Testis (tissue), 2 donors: ENCODE measurements around the gene CENPX.

Experiments used
- POLR2A ChIP-seq: fragments of 450-650 bp; IDR thresholded peaks from one replicate; pipeline ENCODE4 v1.6.1; 2017; ENCODE audit warnings: antibody characterized with exemption, mild to moderate bottlenecking, moderate library complexity
- TF ChIP-seq, protein P1 (sequence below), 3 experiments: fragments of 450-650 bp in 2 of 3; fragments of 200-600 bp in 1 of 3; sonication (generic) in 1 of 3; IDR thresholded peaks; one replicate each; pipeline ENCODE4 v1.5.1; 2016 to 2019; ENCODE audit warnings: antibody characterized with exemption in 3 of 3, mild to moderate bottlenecking in 2 of 3, moderate library complexity in 1 of 3

DNA sequence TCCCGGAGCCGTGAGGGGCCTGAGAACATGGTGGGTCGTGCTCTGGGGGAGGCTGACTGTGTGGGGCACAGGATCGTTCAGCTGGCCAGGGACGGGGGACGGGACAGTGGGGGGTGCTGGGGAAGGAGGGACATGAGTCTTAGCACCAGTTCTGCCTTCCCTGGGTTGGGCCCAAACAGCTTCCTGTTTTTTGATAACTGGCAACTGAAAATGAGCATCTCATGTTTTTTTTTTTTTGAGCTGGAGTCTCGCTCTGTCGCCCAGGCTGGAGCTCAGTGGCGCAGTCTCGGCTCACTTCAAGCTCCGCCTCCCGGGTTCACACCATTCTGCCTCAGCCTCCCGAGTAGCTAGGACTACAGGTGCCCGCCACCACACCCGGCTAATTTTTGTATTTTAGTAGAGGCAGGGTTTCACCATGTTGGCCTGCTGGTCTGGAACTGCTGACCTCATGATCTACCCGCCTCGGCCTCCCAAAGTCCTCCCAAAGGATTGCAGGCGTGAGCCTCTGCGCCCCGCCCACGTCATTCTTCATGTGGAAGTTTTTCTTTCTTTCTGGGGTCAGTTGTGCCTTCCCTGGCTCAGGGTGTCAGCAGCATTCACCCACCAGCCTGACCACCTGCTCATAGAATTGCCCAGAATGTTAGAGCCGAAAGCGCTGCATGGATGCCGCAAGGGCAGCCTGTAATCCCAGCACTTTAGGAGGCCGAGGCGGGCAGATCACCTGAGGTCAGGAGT, 38.9 kb downstream of the CENPX start:
- TF ChIP-seq, protein P1, sequence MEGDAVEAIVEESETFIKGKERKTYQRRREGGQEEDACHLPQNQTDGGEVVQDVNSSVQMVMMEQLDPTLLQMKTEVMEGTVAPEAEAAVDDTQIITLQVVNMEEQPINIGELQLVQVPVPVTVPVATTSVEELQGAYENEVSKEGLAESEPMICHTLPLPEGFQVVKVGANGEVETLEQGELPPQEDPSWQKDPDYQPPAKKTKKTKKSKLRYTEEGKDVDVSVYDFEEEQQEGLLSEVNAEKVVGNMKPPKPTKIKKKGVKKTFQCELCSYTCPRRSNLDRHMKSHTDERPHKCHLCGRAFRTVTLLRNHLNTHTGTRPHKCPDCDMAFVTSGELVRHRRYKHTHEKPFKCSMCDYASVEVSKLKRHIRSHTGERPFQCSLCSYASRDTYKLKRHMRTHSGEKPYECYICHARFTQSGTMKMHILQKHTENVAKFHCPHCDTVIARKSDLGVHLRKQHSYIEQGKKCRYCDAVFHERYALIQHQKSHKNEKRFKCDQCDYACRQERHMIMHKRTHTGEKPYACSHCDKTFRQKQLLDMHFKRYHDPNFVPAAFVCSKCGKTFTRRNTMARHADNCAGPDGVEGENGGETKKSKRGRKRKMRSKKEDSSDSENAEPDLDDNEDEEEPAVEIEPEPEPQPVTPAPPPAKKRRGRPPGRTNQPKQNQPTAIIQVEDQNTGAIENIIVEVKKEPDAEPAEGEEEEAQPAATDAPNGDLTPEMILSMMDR (IDR thresholded peaks at IDR 0.05) = no peak
- TF ChIP-seq POLR2A = no peak
